ENCODE results near the gene TMEM87B. TPM values are rescaled to one million over a fixed set of nuclear protein-coding genes. Genes with fewer than 3 reads are reported as not detected.

TMEM87B gene
- total RNA-seq, 2 experiments from 2014 or later: 11.4 to 12.2 TPM

GRCh38 chr2:112045446-112046014, 9.5 kb upstream of the TMEM87B start:
- Mint-ChIP-seq H3K4me3 (no peak overlapping the region), H3K27me3 (no peaks in the 10 kb centered on the region), H3K36me3 (ENCODE audit: low read depth) (no peaks in the 10 kb centered on the region), H3K4me1 (ENCODE audit: low read depth) (no peaks in the 10 kb centered on the region), H3K27ac (no peak overlapping the region), H3K9me3 (no peaks in the 10 kb centered on the region)
- TF ChIP-seq, protein P1, sequence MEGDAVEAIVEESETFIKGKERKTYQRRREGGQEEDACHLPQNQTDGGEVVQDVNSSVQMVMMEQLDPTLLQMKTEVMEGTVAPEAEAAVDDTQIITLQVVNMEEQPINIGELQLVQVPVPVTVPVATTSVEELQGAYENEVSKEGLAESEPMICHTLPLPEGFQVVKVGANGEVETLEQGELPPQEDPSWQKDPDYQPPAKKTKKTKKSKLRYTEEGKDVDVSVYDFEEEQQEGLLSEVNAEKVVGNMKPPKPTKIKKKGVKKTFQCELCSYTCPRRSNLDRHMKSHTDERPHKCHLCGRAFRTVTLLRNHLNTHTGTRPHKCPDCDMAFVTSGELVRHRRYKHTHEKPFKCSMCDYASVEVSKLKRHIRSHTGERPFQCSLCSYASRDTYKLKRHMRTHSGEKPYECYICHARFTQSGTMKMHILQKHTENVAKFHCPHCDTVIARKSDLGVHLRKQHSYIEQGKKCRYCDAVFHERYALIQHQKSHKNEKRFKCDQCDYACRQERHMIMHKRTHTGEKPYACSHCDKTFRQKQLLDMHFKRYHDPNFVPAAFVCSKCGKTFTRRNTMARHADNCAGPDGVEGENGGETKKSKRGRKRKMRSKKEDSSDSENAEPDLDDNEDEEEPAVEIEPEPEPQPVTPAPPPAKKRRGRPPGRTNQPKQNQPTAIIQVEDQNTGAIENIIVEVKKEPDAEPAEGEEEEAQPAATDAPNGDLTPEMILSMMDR (IDR thresholded peaks at IDR 0.05): no peak
- ChIA-PET POLR2A (no interaction called here), CTCF (no interaction called here)
- ATAC-seq (no peak), DNase-seq (no peak)
- intact Hi-C loops (cut with micrococcal nuclease): no loop called here

GRCh38 chr2:112046231-112046630, 8.8 kb upstream of the TMEM87B start:
- no peaks in the 10 kb centered on the region for H3K4me1 Mint-ChIP-seq (ENCODE audit: low read depth)
- POLR2A ChIA-PET: no interaction called here
- ATAC-seq: no peak
- H3K4me3 Mint-ChIP-seq: no peak overlapping the region
- no peaks in the 10 kb centered on the region for H3K27me3 Mint-ChIP-seq
- no peak for DNase-seq
- H3K9me3 Mint-ChIP-seq: no peaks in the 10 kb centered on the region
- no peak overlapping the region for H3K27ac Mint-ChIP-seq
- intact Hi-C loops (cut with micrococcal nuclease): no loop called here
- TF ChIP-seq, protein P1 (IDR thresholded peaks at IDR 0.05): no peak
- H3K36me3 Mint-ChIP-seq (ENCODE audit: low read depth): no peaks in the 10 kb centered on the region
- CTCF ChIA-PET: interaction anchor here (1.1 kb wide), 1 partner anchor 76 kb away, joined by 5 read pairs; no protein-coding TSS in a partner anchor

DNA sequence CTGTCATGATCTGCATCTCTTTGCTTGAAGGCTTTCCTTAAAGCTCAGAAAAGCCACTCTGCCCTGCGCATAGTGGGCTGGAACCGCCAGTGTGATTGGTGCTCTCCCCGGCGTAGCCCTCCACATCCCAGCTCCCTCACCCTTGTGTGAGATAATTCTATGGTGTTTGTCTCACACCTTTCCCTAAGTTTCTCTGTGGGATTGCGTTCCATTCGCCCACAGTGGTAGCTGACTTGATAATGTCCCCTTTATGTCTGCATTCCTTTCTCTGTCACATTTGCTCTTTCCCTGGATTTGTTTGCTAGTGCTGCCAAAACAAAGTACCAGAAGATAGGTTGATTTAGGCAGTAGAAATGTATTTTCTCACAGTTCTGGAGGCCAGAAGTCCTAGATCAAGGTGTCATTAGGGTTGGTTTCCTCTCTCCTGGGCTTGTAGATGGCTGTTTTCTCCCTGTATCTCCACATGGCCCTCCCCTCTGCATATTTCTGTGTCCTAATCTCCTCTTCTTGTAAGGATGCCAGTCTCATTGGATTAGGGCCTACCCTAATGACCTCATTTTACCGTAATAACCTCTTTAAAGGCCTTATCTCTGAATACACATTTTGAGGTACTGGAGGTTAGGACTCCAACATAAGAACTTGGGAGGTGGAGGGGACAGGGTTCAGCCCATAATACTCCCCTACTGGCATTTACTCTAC, 7.4 kb upstream of the TMEM87B start:
- Mint-ChIP-seq H3K27me3 (no peaks in the 10 kb centered on the region), H3K36me3 (ENCODE audit: low read depth) (no peaks in the 10 kb centered on the region), H3K9me3 (no peaks in the 10 kb centered on the region), H3K27ac (no peak overlapping the region), H3K4me1 (ENCODE audit: low read depth) (no peaks in the 10 kb centered on the region), H3K4me3 (no peak overlapping the region)
- ChIA-PET CTCF (interaction anchor here (0.9 to 3.0 kb wide), 4 partner anchors 11 to 164 kb away, joined by 3 to 29 read pairs (median 4); no protein-coding TSS in a partner anchor), POLR2A (no interaction called here)
- TF ChIP-seq, protein P1 (IDR thresholded peaks at IDR 0.05): no peak
- no peak for DNase-seq
- intact Hi-C loops (cut with micrococcal nuclease): loop anchor here (2.0 kb wide), 1 partner anchor 161 kb away; no protein-coding TSS in a partner anchor
- no peak for ATAC-seq

DNA sequence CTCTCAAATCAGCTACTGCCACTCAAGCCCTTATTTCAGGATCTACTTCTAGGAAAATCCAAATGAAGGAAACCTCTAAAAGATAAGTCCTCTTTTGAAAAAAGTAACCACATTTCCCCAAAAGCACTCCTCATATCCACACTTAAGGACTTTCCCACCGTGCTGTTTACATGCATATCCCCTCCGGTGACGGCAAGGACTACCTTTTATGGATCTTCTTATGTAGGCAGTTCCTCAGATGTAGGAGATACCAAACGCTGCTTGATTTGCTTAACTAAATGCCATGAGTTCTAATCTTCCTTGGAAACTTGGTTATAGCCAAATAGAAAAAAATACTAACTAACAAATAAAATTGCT, 6.9 kb upstream of the TMEM87B start:
- ChIA-PET CTCF (interaction anchor here (0.9 to 3.0 kb wide), 3 partner anchors 11 to 165 kb away, joined by 3 to 29 read pairs (median 4); no protein-coding TSS in a partner anchor), POLR2A (no interaction called here)
- Mint-ChIP-seq H3K36me3 (ENCODE audit: low read depth) (no peaks in the 10 kb centered on the region), H3K4me3 (no peak overlapping the region), H3K4me1 (ENCODE audit: low read depth) (peaks cover under 1% of the 10 kb centered on the region), H3K9me3 (no peaks in the 10 kb centered on the region), H3K27ac (no peak overlapping the region), H3K27me3 (no peaks in the 10 kb centered on the region)
- DNase-seq: no peak
- intact Hi-C loops (cut with micrococcal nuclease): loop anchor here (2.0 kb wide), 1 partner anchor 161 kb away; no protein-coding TSS in a partner anchor
- ATAC-seq: no peak
- TF ChIP-seq, protein P1 (IDR thresholded peaks at IDR 0.05): no peak

DNA sequence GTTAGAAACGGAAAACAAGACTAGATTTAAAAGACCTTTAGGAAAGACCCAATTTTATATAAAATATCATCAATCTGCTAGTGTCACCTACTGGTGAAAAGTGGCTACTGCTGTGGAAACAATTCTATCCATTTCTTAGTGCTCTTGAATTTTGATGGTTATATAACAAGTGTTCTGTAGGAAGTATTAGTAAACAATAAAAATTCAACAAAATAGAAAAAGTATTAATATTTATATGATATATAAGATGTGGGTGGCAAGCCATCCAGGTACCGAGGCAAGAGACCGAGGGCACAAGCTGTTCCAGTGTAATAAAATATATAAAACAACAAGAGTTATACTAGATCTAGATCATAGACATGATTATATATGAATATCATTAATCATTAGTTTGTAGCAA, 6.2 kb upstream of the TMEM87B start:
- ChIA-PET CTCF (interaction anchor here (0.6 to 3.0 kb wide), 5 partner anchors 11 to 161 kb away, joined by 3 to 29 read pairs (median 4); no protein-coding TSS in a partner anchor), POLR2A (no interaction called here)
- Mint-ChIP-seq H3K27ac (no peak overlapping the region), H3K4me3 (no peak overlapping the region), H3K9me3 (no peaks in the 10 kb centered on the region), H3K36me3 (ENCODE audit: low read depth) (no peaks in the 10 kb centered on the region), H3K4me1 (ENCODE audit: low read depth) (peaks cover 6% of the 10 kb centered on the region), H3K27me3 (no peaks in the 10 kb centered on the region)
- ATAC-seq: peak; percentile 83
- DNase-seq: peak; percentile 40
- intact Hi-C loops (cut with micrococcal nuclease): loop anchor here (2.0 kb wide), 1 partner anchor 162 kb away; no protein-coding TSS in a partner anchor
- TF ChIP-seq, protein P1 (IDR thresholded peaks at IDR 0.05): peak; percentile 82

All from activated CD8-positive, alpha-beta T cell treated with anti-CD3 and anti-CD28 coated beads for 36 hours (primary cell).